Psoas muscle (tissue), 8 donors: ENCODE measurements around the gene NEK6. TPM values are rescaled to one million over a fixed set of nuclear protein-coding genes. Genes with fewer than 3 reads are reported as not detected.
A peak's percentile ranks its signal among the peaks of the same experiment; 100 is the strongest.

Source experiments
- ATAC-seq, 4 donors: fragments of 200-7000 bp; cut with Tn5 transposase; one replicate each; pipeline ENCODE4 v1.9.1; 2020; ENCODE audit warnings: moderate library complexity in 3 of 4, mild to moderate bottlenecking in 2 of 4
- DNase-seq, 2 donors: peaks; one replicate each; pipeline ENCODE4 v3.0.0-alpha.2; 2020
- H3K27ac ChIP-seq: fragments of 200-600 bp; one replicate; pipeline ENCODE4 v1.8.0; 2022
- H3K27me3 ChIP-seq, 3 donors: fragments of 200-600 bp in 1 of 3; one replicate each; pipeline versions ENCODE4 v1.6.1 to v1.8.0; 2013 to 2022; ENCODE audit warnings: low read length in 2 of 3, mild to moderate bottlenecking in 2 of 3, moderate library complexity in 1 of 3; ENCODE audit not compliant: insufficient read depth in 3 of 3
- H3K36me3 ChIP-seq, 2 donors: fragments of 200-600 bp in 1 of 2; one replicate each; pipeline versions ENCODE4 v1.6.1 to v1.8.0; 2013 to 2022; ENCODE audit warnings: low read depth in 1 of 2, mild to moderate bottlenecking in 1 of 2, moderate library complexity in 1 of 2; ENCODE audit not compliant: insufficient read depth in 1 of 2
- H3K4me1 ChIP-seq: fragments of 200-600 bp; one replicate; pipeline ENCODE4 v1.8.0; 2022
- H3K4me3 ChIP-seq: fragments of 200-600 bp; one replicate; pipeline ENCODE4 v1.8.0; 2022; ENCODE audit warnings: mild to moderate bottlenecking
- H3K9me3 ChIP-seq: fragments of 200-600 bp; one replicate; pipeline ENCODE4 v1.8.0; 2022
- WGBS, 3 donors: extraction: QIAGEN DNeasy Blood & Tissue Kit; methylation state at CpG; one replicate each; pipeline versions ENCODE4 v1.1.6 to v1.1.7; 2013; 5-methylcytosine and 5-hydroxymethylcytosine counted together
- intact Hi-C, 2 donors: fragments of 100-400 bp; cut with DNase I; formaldehyde crosslinking; loops; one replicate each; pipeline versions ENCODE4 v1.11.0 to v1.14.2; 2022
- polyA plus RNA-seq, 3 donors: library from polyadenylated mRNA; stranded (reverse); fragments of 200-250 nt; gene quantifications; one replicate each; pipeline ENCODE4 v1.2.3, GENCODE V29; 2013
- total RNA-seq, 4 donors: library from RNA; stranded (reverse); fragmentation: NEBNext Ultra II Directional in 2 of 4; extraction: Animal tissue kit (Norgen Biotek cat#: 25700) in 2 of 4; gene quantifications; one replicate each; pipeline versions ENCODE4 v1.2.1 to v1.2.4, GENCODE V29; 2021 to 2023
- TF ChIP-seq, protein P1 (sequence below): fragments of 200-600 bp; IDR thresholded peaks from one replicate; pipeline ENCODE4 v1.8.0; 2022; ENCODE audit warnings: antibody characterized with exemption
- donor health status: healthy with polysubstance abuse.
- donor health status: DM: no; HTN: no; CAD: no; lungs with moderate emphysema.
- donor health status: Bipolar disorder and iron deficiency.
- donor health status: healthy.
- donor health status: DM: yes; HTN: yes; CAD: no.
- donor health status: DM: no; HTN: no; CAD: no.
- donor health status: DM: no; HTN: no; CAD: no.
- donor health status: DM: yes; HTN: yes; CAD: no.

Gene NEK6
- total and polyA plus RNA-seq, 7 donors, result 2.0 to 16.0 (median 5.3) TPM

GRCh38 chr9:124307379-124308030, 49.8 kb downstream of the NEK6 start:
- peaks cover 0 to 5% of the 10 kb centered on the region in 2 donors for H3K36me3 ChIP-seq
- H3K27me3 ChIP-seq, result no peaks in the 10 kb centered on the region
- intact Hi-C loops, result no loop called here
- no peak overlapping the region for H3K4me3 ChIP-seq
- H3K27ac ChIP-seq, result no peak overlapping the region
- WGBS, 3 donors, result 89 to 90% (median 89%) methylated on average over 24 of the region's 24 CpGs
- H3K4me1 ChIP-seq, result no peaks in the 10 kb centered on the region
- no peak for ATAC-seq
- DNase-seq, result no peak
- no peaks in the 10 kb centered on the region for H3K9me3 ChIP-seq
- TF ChIP-seq, protein P1, sequence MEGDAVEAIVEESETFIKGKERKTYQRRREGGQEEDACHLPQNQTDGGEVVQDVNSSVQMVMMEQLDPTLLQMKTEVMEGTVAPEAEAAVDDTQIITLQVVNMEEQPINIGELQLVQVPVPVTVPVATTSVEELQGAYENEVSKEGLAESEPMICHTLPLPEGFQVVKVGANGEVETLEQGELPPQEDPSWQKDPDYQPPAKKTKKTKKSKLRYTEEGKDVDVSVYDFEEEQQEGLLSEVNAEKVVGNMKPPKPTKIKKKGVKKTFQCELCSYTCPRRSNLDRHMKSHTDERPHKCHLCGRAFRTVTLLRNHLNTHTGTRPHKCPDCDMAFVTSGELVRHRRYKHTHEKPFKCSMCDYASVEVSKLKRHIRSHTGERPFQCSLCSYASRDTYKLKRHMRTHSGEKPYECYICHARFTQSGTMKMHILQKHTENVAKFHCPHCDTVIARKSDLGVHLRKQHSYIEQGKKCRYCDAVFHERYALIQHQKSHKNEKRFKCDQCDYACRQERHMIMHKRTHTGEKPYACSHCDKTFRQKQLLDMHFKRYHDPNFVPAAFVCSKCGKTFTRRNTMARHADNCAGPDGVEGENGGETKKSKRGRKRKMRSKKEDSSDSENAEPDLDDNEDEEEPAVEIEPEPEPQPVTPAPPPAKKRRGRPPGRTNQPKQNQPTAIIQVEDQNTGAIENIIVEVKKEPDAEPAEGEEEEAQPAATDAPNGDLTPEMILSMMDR, result no peak

- no peaks in the 10 kb centered on the region for H3K9me3 ChIP-seq
- H3K27me3 ChIP-seq, result no peaks in the 10 kb centered on the region
- WGBS, 3 donors, result 92 to 95% (median 93%) methylated on average over 21 of the region's 21 CpGs
- peaks cover 0 to 7% of the 10 kb centered on the region in 2 donors for H3K36me3 ChIP-seq
- no peak overlapping the region for H3K4me3 ChIP-seq
- H3K27ac ChIP-seq, result no peak overlapping the region
- TF ChIP-seq, protein P1, result no peak
- DNase-seq (no peak), ATAC-seq (peak in 1 of 4 donors; percentile 12)
- no peaks in the 10 kb centered on the region for H3K4me1 ChIP-seq
- intact Hi-C loops, result no loop called here
These were observed 51.1 kb downstream of the NEK6 start for GRCh38 chr9:124308606-124309491.

DNA sequence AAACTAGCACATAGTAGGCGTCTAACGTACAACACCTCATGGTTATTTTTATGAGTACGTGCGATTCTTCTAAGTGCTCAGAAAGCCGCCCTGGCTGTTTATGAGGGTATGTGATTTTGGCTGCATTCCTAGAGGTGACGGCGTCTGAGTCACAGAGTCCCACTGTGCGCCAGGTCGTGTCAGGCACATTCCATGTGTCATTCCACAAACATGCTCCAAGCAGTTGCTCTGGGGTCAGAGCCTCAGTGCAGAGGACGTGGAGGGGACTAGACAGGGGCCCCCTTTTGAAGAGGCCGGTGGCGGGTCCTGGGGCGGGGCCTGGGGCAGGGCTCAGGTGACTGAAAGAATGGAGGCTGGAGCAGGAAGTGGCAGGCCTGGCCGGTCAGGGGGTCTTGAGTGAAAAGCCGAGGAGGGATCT, 51.9 kb downstream of the NEK6 start:
- ATAC-seq, result peak; percentile 53 to 87 (median 79)
- 77 to 90% (median 84%) methylated on average over 14 to 15 of the region's 15 CpGs for WGBS, 3 donors
- no peak overlapping the region for H3K27ac ChIP-seq
- no peaks in the 10 kb centered on the region for H3K9me3 ChIP-seq
- H3K4me1 ChIP-seq, result no peaks in the 10 kb centered on the region
- no peak overlapping the region for H3K4me3 ChIP-seq
- TF ChIP-seq, protein P1, result no peak
- peaks cover 0 to 7% of the 10 kb centered on the region in 2 donors for H3K36me3 ChIP-seq
- no peaks in the 10 kb centered on the region for H3K27me3 ChIP-seq
- peak in 1 of 2 donors; percentile 44 for DNase-seq
- intact Hi-C loops, result no loop called here

GRCh38 chr9:124311283-124311682, 53.5 kb downstream of the NEK6 start:
- intact Hi-C loops, result no loop called here
- ATAC-seq (no peak), DNase-seq (no peak)
- TF ChIP-seq, protein P1, result no peak
- Histone ChIP-seq H3K9me3 (no peaks in the 10 kb centered on the region), H3K27ac (no peak overlapping the region), H3K4me1 (no peaks in the 10 kb centered on the region), H3K36me3 (peaks cover 0 to 20% of the 10 kb centered on the region in 2 donors), H3K4me3 (no peak overlapping the region), H3K27me3 (no peaks in the 10 kb centered on the region)
- WGBS, 3 donors, result 88 to 97% (median 94%) methylated on average over 5 of the region's 5 CpGs
